Choroid plexus epithelial cell (primary cell): ENCODE data around the gene NFYC.

ENCODE experiments used
- DNase-seq: peaks from one replicate; pipeline ENCODE4 v3.0.0-alpha.2; 2010; ENCODE audit warnings: low read depth
- H3K4me3 ChIP-seq: 2 replicates; pipeline ENCODE4 v1.5.1; 2011; ENCODE audit warnings: low read depth, mild to moderate bottlenecking, control low read depth, low read length, moderate library complexity
- TF ChIP-seq, protein P1 (sequence below): conservative IDR thresholded peaks from 2 replicates; pipeline ENCODE4 v1.5.1; 2011; ENCODE audit warnings: low read depth, mild to moderate bottlenecking, control low read depth, inconsistent platforms, low read length, moderate library complexity

NFYC gene

DNA sequence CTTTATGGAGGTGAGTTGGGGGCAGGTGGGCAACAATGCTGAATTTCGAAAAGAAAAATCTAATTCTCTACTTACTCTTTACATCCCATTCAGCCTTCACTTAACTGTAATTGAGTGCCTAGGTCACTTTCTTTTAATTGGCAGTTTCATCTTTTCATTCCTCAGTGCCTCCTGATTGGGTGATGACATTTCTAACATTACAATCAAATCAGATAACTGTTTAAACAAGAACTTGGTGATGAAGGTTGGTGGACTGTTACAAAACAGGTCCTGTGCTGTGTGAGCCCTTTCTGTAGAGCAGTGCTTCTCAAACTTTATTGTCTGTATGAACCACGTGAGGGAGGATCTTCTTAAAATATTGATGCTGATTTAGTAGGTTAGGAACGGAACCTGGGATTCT, 51.9 kb downstream of the NFYC start:
- no peak for DNase-seq
- TF ChIP-seq, protein P1, sequence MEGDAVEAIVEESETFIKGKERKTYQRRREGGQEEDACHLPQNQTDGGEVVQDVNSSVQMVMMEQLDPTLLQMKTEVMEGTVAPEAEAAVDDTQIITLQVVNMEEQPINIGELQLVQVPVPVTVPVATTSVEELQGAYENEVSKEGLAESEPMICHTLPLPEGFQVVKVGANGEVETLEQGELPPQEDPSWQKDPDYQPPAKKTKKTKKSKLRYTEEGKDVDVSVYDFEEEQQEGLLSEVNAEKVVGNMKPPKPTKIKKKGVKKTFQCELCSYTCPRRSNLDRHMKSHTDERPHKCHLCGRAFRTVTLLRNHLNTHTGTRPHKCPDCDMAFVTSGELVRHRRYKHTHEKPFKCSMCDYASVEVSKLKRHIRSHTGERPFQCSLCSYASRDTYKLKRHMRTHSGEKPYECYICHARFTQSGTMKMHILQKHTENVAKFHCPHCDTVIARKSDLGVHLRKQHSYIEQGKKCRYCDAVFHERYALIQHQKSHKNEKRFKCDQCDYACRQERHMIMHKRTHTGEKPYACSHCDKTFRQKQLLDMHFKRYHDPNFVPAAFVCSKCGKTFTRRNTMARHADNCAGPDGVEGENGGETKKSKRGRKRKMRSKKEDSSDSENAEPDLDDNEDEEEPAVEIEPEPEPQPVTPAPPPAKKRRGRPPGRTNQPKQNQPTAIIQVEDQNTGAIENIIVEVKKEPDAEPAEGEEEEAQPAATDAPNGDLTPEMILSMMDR: no peak
- H3K4me3 ChIP-seq: no peak overlapping the region

DNA sequence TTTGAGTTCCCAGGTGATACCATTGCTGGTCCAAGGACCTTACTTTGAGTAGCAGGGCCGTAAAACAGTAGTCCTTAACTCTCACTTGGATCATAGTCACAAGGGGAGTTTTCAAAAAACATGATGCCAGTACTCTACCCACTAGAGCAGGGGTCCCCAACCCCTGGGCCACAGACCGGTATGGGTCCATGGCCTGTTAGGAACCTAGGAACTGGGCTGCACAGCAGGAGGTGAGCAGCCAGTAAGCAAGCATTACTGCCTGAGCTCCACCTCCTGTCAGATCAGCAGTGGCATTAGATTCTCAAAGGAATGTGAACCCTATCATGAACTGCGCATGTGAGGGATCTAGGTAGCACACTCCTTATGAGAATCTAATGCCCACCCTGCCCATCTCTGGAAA, 52.4 kb downstream of the NFYC start:
- TF ChIP-seq, protein P1: no peak
- no peak overlapping the region for H3K4me3 ChIP-seq

DNA sequence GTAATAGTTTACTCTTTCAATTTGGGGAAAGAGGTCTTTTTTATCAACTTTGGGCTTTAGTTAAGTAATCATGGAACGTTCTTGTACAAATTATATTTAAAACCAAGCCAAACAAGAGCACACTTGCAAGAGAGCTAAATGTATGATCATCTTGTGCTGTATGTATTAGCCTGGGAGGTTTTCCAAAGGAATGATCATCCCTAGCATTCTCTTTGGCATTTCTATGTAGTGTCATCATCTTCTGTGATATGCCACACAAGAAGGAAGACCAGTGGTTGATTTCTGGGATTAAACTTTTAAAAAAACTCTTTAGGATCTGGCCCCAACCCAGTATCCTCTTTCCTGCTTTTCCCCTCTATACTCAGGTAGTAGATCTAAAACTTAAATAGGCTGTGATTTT, 53.7 kb downstream of the NFYC start:
- DNase-seq: peak; percentile 19
- TF ChIP-seq, protein P1: no peak
- no peak overlapping the region for H3K4me3 ChIP-seq

More for the DNA sequence above, 52.4 kb downstream of the NFYC start:
- no peak for DNase-seq

DNA sequence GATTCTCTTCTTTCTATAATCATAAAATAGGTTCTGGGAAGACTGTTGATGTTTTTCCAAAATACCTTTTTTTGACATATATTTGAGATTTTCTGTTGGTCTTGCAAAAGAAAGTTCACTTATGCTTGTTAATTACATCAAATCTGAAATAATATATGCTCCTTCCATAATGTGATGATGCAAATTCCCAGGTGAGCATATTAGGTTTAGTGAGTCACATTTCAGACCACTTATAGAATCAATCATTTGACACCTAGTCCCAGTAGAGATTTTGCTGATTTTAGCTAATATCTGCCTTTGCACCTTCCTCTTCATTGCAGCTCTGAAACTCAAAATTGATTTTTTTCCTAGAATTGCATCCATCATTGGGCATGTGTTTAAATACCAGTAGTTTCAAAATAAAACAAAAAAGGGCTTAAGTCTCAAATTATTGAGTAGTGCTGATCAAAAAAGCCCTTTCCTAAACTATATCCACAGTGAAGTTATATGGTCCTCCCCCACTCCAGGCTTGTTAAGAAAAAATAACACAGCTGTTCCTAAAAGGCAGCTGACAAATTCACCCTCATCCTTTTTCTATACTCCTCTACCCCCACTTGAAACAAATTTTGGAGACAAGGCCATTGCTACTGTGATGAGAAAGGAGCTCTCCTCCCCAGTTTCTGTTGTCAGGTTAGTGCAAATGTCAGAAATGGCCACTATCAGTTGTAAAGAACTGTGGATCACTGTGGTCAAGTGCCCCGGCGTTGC, 55.0 kb downstream of the NFYC start:
- no peak overlapping the region for H3K4me3 ChIP-seq
- DNase-seq: no peak
- TF ChIP-seq, protein P1: no peak

DNA sequence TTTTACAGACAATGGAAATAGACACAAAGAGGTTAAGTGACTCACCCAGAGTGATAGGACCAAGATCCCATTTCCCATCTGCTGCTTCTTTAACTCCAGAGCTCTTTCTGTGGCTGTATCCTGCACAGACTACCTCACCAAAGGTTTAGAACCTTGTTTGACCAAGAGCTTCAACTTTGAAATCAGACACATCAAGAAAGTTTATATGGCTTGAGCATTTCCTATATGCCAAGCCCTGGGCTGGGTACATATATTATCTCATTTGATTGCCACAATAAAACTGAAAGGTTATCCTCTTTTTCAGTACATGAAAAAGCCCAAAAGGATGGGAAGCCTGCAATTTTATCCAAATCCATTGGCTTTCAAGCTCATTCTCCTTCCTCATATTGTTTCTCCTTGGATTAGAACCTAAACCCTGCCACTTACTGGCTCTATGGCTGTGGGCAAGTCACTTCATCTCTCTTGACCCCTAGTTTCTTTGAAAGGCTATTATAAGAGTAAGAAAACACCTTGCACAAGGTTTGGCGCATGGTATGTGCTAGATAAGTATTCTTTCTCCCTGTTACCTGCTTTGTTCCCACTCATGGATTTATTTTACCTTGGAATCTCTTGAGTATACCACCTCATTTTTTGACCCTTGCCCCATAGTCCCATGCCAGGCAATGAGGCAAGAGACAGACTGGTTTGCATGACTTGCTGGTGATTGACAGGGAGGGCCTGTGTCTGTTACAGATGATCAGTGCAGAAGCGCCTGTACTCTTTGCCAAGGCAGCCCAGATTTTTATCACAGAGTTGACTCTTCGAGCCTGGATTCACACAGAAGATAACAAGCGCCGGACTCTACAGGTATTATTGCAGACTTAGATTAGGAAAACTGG, 57.6 kb downstream of the NFYC start:
- DNase-seq: no peak
- TF ChIP-seq, protein P1: no peak
- no peak overlapping the region for H3K4me3 ChIP-seq

DNA sequence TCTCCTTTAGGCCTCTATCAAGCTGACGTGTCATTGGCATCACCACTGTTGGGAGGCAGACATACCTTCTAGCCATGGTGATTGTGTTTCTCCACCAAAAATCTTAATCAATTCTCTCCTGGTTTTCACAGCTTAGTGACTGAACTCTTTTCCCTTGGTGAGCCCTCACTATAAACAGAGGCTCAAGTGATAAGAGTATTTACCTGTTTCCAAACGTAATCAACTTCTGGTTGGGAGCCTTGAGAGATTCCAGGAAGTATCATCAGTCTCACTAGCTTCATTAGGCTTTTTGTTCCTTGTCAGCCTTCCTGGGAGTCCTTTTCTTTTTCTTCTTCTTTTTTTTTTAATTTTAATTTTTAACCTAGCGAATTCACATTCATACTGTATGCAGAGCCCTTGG, 58.3 kb downstream of the NFYC start:
- no peak for DNase-seq
- no peak overlapping the region for H3K4me3 ChIP-seq
- TF ChIP-seq, protein P1: no peak

DNA sequence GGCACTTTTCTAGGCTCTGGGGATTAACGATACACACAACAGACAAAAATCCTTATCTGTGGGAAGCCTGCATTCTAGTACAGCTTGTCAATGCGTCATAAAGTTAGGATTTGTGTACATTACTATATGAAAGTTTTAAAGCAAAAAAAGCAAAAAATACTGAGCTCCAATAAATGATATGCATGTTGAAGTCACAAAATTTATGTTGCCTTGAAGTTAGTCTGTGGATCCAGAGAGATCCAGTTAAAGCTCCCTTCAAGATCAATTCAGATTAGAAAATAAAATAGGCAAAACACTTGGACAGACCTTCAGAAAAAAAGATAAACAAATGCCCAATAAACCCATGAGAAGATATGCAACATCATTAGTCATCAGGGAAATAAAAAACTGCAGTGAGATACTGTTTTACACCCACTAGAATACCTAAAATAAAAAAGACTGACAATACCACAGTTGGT, 59.0 kb downstream of the NFYC start:
- TF ChIP-seq, protein P1: no peak

More for the DNA sequence above, 59.0 kb downstream of the NFYC start:
- peak; percentile 28 for DNase-seq
- no peak overlapping the region for H3K4me3 ChIP-seq
